Measurements from ENCODE around the gene CKAP5.
"Not testable (repeated sequence)": the region's sequence is repeated elsewhere in the genome, so short reads cannot be mapped to it uniquely, and the experiment has no call there.

CKAP5 gene

GRCh38 chr11:46855167-46855566 lies 9.1 kb upstream of the CKAP5 start:
- no peak for DNase-seq (ENCODE audit: low spot score)

- DNase-seq (ENCODE audit: low spot score), result no peak
These were observed 4.8 kb upstream of the CKAP5 start for GRCh38 chr11:46850829-46851380.

- no peak for DNase-seq (ENCODE audit: low spot score)
These were observed 3.6 kb upstream of the CKAP5 start for GRCh38 chr11:46849631-46850030.

GRCh38 chr11:46846510-46846830 lies 390 bp upstream of the CKAP5 start:
- DNase-seq (ENCODE audit: low spot score), result no peak

- DNase-seq (ENCODE audit: low spot score), result no peak
These were observed 690 bp downstream of the CKAP5 start for GRCh38 chr11:46845440-46845739.

- DNase-seq (ENCODE audit: low spot score), result no peak
These were observed 6.0 kb downstream of the CKAP5 start for GRCh38 chr11:46840116-46840515.

- DNase-seq (ENCODE audit: low spot score), result no peak
These were observed 7.6 kb downstream of the CKAP5 start for GRCh38 chr11:46838501-46838900.

- no peak for DNase-seq (ENCODE audit: low spot score)
These were observed 8.2 kb downstream of the CKAP5 start for GRCh38 chr11:46837860-46838259.

GRCh38 chr11:46836870-46837269 lies 9.2 kb downstream of the CKAP5 start:
- no peak for DNase-seq (ENCODE audit: low spot score)

GRCh38 chr11:46836431-46836830 lies 9.6 kb downstream of the CKAP5 start:
- no peak for DNase-seq (ENCODE audit: low spot score)

- DNase-seq (ENCODE audit: low spot score), result no peak
These were observed 10.2 kb downstream of the CKAP5 start for GRCh38 chr11:46835897-46836296.

GRCh38 chr11:46834821-46835220 lies 11.3 kb downstream of the CKAP5 start:
- DNase-seq (ENCODE audit: low spot score), result no peak

GRCh38 chr11:46832511-46833214 lies 13.4 kb downstream of the CKAP5 start:
- no peak for DNase-seq (ENCODE audit: low spot score)

- DNase-seq (ENCODE audit: low spot score), result no peak
These were observed 18.1 kb downstream of the CKAP5 start for GRCh38 chr11:46827995-46828394.

GRCh38 chr11:46826310-46827044 lies 19.6 kb downstream of the CKAP5 start:
- DNase-seq (ENCODE audit: low spot score), result peak; percentile 79

GRCh38 chr11:46808799-46809431 lies 37.2 kb downstream of the CKAP5 start:
- peak; percentile 38 for DNase-seq (ENCODE audit: low spot score)

GRCh38 chr11:46801694-46802470 lies 44.2 kb downstream of the CKAP5 start:
- no peak for DNase-seq (ENCODE audit: low spot score)

GRCh38 chr11:46800177-46800576 lies 45.9 kb downstream of the CKAP5 start:
- no peak for DNase-seq (ENCODE audit: low spot score)

- not testable (repeated sequence) for DNase-seq (ENCODE audit: low spot score)
These were observed 46.4 kb downstream of the CKAP5 start for GRCh38 chr11:46799725-46800124.

GRCh38 chr11:46778416-46778815 lies 67.7 kb downstream of the CKAP5 start:
- no peak for DNase-seq (ENCODE audit: low spot score)

- DNase-seq (ENCODE audit: low spot score), result no peak
These were observed 69.2 kb downstream of the CKAP5 start for GRCh38 chr11:46776878-46777277.

GRCh38 chr11:46769636-46770221 lies 76.4 kb downstream of the CKAP5 start:
- DNase-seq (ENCODE audit: low spot score), result no peak

Measured in pons (tissue), 1 donor.